NCI-H2196 treated with DMSO at 0.1 percent for 48 hours (cell line): ENCODE measurements around the gene FXYD3.
A peak's percentile ranks its signal among the peaks of the same experiment; 100 is the strongest.

Experiments used
- DNase-seq: peaks from one replicate; lab custom pipeline; 2025; ENCODE audit not compliant: unreplicated experiment; lab: John Stamatoyannopoulos, UW

The FXYD3 gene, protein sequence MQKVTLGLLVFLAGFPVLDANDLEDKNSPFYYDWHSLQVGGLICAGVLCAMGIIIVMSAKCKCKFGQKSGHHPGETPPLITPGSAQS

DNA sequence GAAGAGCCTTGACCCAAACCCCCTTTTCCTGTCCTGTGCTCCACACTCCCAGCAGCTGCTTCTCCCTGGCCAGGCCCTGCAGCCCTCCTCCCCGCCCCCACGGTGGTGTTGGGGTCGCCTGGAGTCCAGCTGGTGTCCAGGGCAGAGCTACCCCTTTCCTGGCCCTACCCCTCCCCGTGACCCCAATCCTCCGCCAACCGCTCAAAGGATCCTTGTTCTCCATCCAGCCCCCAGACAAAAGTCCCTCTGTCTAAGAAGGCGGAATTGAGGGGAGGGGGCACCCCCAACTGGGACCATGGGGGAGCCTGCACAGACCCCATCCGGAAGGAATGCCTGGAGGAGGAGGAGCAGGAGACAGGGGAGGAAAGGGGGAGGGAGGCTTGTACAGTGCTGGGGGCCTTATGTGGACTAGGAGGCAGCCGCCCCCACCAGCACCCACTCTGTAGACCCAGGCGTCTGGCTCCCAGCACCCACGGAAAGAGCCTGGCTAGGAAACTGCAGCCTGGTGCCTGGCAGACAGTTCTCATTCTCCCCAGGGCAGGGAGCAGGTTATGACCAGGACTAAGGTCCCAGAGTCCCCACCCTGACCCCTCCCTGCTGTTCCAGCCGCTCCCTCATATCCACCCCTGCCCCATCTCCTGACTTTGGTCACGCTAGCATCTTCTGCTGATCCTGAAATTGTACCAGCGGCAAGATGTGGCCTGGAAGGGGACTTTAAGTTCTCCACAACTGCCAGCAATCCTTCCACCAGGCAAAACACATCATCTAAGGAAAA is at the start of gene FXYD3:
TSS of gene FXYD3 (plus strand) at position 647 of the 775 bp plus-strand sequence. CDS start 3,554 bp downstream, outside the sequence.
- no peak for DNase-seq

DNA sequence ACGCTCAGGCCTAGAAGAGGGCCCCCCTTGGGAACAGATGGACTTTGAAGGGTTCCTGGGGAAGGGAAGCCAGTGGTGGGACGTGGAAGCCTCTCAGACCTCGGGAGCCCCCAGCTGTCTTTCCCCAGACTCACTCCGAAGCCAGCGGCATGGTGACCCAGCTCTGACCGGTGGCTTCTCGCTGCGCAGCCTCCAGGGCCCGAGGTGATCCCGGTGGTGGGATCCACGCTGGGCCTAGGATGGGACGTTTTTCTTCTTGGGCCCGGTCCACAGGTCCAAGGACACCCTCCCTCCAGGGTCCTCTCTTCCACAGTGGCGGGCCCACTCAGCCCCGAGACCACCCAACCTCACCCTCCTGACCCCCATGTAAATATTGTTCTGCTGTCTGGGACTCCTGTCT is 49.5 kb upstream of the FXYD3 start:
- no peak for DNase-seq

DNA sequence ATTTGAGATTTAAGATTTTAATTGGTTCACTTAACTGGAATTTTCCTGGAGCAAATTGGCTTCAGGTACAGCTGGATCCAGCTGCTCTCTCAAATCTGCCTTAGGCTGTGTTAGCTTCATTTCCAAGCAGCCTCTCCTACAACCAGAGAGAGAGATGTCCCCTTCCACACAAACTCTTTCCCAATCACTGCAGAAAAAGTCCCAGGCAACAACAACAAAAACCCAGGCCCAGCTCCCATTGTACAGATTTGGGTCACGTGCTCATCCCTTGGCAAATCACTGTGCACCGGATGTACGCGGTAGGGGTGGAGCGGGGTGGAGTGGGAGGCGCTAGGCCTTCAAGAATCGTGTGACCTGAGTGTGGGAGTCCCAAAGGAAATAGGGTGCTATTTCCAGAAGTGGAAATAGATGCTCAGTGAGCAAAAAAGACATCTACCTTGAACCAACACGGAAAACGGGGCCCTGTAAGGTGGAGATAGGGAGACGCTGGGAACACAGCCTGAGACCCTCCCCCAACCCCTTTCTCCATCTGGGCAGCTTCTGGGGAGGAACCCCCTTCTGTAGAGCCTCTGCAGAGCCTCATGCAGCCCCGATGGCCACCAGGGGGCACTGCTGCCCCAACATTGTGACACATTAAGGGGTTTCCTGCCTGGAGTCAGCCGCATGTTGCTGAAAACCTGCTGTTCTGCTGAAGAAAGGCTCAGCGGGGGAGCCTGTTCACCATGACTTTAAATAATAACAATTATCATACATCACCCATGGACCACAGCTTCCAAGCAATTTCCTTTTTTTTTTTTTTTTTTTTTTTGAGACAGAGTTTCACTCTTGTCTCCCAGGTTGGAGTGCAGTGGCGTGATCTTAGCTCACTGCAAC is 48.7 kb upstream of the FXYD3 start:
- peak; percentile 30 for DNase-seq

DNA sequence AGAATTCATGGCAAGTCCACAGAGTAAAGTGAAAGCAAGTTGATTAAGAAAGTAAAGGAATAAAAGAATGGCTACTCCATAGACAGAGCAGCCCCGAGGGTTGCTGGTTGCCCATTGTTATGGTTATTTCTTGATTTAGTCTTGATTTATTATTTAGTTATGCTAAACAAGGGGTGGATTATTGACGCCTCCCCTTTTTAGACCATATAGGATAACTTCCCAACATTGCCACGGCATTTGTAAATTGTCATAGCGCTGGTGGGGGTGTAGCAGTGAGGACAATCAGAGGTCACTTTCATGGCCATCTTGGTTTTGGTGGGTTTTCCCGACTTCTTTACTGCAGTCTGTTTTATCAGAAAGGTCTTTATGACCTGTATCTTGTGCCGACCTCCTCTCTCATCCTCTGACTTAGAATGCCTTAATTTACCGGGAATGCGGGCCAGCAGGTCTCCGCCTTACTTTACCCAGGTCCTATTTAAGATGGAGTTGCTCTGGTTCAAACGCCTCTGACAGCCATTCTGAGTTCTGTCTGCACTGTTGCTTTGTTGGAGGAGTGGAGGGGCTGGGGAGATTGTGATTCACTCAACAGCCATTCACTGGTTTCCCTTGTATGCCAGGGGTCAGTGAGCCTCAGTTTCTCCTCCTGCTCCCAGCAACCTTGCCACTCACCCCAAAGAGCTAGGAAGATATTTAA is 46.5 kb upstream of the FXYD3 start:
- DNase-seq = no peak

DNA sequence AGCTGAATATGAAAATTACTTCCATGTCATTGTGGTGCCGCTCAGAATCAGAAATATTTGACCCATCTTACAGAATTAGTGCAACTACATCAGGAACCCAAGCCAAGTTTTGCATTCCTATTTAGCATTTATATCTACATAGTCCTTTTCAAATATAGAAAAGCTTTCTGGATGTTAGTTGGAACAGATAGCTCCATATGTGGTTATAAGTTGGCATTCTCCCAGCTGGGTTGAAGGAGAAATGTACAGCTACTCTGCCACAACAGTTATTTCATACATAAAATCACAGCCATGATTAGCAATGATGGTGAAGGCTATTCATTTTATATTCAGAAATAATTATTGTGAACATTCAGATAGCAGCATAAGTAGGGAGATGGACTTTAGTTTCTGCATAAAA is 45.9 kb upstream of the FXYD3 start:
- no peak for DNase-seq

DNA sequence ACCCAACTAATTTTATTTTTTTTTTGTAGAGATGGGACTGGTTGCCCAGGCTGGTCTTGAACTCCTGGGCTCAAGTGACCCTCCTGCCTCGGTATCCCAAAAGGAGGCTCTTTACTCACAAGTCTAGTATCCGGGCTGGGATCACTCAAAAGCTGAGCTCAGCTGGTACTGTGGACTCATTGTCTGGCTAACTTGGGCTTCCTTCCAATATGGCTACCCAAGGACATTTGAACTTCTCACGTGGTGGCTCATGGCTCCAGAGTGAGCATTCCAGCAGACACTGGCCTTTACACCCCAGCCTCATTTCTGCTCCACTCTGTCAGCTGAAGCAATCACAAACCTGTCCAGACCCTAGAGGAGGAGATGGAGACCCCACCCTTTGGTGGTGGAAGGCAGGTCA is 45.2 kb upstream of the FXYD3 start:
- no peak for DNase-seq

DNA sequence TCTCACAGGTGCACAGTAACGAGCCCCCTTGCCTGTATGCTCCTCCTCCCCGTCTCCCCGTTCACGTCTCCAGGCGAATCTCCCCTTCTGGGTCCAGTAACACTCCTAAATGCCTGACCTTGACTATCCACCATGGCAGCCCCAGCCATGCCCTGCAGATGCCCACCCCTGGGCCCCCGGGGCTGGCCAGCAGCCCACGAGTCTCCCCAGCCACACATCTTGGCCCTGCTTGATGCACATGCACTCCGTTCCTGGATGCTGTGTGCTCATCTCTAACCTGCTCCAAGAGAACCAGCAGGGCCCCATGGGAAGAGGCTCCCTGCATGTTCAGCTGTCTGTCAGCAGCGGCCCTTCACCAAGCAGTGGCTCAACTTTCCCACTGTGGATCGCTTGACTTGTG is 42.1 kb upstream of the FXYD3 start:
- DNase-seq = no peak

DNA sequence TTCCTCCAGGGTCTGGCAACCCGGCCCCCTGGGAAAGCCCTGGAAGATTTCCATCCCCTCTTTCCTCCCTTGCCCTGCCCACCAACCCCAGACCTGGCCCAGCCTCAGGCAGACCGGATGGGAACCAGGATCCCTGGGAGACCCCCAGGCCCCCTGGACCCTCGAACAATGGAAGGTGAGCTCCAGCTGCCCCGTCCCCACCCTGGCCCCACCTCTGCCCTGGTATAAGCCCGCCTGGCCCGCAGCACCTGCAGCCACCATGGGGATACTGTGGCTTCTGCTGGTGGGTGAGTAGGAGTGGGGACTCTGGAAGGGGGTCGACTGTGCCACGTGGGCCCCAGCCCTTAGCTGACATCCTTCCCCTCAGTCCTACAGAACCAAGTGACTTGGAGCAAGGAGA is 41.7 kb upstream of the FXYD3 start:
- no peak for DNase-seq

DNA sequence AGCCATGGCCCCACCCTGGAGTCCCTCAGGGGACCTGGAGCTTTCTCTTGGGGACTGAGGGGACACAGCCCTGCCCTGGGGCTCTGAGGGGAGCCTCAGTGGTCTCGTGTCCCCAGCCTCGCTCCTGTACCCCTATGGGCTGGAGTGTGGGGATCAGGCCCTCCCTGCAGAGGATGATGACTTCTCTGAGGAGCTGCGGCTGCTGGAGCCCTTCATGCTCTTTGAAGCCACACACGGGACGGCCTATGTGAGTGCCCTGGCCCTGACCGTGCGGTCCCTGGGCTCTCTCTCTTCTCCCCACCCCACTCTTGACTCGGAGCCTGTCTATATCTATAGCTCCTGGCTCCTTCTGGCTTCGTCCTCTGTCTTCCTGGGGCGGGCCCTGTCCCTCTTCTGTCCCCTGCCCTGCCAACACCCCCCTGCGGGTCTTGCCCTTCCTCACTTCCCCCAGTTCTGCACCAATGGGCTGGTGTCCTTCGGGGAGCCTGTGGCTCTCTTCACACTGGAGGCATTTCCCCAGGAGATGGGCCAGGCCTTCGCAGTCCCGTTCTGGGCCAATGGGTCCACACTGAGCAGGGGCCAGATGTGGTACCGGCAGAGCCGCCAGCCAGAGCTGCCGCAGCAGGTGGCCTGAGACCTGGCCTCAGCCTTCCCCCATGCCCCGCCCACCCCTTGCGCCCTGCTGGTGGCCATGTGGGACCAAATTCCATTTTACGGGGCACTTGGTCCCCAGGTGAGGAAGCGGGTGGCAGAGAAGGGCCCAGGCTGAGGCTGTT is 41.0 kb upstream of the FXYD3 start:
- DNase-seq = no peak

DNA sequence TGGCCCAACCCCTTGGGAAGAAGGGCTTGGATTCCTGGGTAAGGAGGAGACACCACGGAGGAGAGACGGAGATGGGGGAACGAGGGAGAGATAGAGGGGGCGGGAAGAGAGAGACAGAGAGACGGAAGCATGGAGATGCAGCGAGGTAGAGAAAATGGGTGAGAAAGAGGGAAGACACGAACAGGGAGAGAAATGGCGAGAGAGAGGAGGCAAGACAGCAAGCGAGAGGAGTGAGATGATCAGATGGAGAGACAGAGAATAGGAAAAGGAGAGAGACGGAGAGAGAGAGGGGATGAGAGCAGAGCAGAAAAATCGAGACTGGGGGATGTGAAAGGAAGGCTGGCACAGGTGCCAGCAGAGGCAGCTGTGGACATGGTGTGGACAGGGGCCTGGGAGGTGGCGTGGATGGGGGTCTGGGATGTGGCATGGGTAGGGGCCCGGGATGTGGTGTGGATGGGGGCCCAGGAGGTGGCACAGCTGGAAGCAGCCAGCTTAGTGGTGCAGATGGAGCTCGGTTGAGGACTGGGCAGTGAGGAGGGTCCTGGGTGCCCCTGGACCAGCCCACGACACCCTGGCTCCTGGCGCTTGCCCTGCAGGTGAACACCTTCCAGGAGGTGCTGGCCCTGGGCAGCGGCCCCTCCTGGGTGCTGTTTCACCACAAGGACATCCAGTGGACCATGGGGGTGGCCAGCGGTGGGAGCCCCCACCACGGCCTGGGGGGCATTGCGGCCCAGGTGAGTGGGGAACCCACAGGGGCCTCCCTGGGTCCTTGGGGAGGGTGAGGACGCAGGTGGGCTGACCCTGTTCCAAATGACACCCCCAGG is 40.2 kb upstream of the FXYD3 start:
- DNase-seq = no peak

DNA sequence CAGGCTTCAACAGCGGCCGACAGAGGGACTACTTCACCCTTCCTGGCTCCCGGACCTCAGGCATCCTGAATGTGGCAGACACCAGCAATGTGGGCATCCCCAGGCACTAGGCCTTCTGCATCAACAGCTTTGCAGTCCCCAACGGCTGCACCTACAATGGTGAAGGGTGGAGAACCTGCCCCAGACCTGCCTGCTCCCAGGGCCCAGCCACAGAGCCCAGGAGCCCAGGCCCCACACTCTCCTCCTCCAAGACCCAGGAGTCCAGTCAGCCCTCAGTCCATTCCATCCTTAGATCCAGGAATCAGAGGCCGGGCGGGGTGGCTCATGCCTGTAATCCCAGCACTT is 39.6 kb upstream of the FXYD3 start:
- no peak for DNase-seq

DNA sequence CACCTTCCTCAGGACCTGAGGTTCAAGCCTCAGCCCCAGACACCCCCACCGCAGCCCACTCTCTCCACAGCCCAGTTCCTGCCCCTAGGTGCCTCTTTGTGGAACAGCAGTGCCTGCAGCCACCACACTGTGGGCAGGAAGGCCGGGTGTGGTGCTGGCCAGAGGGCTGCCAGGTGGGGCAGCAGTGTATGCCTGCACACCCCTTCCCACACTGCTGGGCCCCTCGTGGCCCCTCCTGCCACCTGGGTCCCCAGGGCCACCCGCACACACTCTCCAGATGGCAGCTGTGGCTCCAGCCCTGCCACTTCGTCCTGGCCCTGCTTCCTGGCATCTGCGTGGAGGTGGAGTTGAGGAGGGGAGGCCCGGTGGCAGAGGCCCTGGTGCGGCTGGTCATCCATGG is 39.0 kb upstream of the FXYD3 start:
- no peak for DNase-seq

DNA sequence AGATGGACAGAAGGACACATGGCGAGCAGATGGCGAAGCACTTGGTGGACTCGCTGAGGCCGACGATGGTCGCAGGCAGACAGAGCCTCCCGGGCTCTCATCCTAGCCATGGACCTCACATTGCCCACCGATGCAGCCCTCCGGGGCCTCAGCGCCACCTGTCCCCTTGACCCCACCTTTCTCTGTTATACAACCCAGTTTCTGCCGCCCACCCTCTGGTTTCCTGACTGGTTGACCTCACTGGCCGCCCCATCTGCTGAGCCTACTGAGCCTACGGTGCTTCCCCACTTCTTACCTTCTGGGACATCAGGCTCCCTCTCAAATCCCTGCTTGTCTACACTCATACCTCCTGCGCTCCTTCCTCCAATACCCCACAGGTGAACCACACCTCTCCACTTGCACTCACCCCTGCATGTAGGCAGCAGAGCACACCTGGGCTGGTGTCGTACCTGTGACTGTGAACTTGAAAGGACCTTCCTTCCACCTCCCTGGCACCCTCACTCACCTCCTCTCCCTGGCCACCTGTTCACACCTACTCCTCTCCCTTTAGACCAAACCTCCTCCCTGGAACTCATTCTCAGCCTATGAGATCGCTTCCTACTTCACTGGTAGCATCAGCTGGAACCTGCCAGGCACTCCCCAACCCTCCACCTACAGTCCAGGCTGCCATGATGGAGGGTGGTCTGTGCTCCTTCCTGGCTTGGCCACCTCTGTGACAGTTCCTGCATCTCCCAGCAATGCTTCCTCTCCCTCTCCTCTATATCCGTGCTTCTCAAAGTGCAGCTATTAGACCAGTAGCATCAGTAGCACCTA is 38.0 kb upstream of the FXYD3 start:
- DNase-seq = peak; percentile 15

DNA sequence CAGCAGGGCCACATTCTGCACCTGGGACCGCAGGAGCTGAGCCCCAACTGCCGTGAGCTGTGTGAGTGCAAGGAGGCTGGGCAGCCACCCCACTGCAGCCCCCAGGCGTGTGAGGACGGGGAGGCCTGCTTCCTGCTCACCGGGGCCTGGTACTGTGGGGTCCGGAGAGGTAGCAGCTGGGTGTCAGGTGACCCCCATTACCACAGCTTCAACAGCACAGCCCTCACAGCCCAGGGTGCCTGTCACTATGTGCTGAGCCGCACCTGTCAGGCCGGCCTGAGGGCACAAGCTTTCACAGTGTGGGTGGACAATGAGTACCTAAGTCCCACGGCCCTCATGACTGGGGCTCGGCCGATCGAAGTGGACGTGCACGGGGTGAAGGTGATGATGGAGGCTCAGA is 35.8 kb upstream of the FXYD3 start:
- DNase-seq = no peak

DNA sequence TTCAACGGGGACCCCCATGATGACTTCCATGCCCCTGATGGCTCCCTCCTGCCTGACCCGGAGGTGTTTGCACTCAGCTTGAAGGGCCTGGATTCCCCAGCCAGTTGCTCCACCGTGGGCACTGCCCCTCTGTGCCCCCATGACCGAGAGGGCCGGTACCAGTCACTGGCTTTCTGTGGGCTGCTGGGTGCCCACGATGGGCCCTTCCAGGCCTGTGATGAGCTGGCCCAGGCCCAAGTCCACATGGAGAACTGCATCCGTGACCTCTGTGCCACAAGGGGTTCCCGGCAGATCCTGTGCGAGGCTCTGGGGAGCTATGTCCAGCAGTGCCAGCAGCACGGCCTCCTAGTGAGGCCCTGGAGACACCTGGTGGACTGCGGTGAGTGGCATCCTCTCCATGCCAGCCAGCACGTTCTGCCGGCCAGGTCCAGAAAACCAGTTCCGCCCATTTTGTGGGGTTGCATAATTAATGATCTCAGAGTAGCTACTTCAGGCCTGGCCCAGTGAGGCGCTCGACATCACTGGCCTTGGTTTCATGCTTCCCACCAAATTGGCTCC is 34.9 kb upstream of the FXYD3 start:
- no peak for DNase-seq

DNA sequence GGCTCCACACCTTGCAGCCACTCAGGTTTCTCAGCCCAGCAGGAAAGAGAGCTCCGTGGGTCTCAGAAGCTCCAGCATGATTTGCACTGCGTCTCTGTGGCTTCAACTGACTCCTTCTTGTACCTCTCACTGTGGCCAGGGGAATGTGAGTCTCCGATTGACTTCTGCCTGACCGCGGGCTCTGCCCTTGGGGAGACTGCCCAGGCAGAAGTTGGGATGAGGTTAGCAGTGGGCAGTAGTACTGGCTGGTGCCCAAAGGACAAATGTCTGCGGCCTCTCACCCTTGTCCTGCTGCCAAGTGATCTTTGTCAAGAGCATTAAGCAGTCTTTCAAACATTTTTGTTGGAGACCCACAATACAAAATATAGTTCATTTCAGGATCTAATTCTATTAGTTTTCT is 34.4 kb upstream of the FXYD3 start:
- DNase-seq = no peak

DNA sequence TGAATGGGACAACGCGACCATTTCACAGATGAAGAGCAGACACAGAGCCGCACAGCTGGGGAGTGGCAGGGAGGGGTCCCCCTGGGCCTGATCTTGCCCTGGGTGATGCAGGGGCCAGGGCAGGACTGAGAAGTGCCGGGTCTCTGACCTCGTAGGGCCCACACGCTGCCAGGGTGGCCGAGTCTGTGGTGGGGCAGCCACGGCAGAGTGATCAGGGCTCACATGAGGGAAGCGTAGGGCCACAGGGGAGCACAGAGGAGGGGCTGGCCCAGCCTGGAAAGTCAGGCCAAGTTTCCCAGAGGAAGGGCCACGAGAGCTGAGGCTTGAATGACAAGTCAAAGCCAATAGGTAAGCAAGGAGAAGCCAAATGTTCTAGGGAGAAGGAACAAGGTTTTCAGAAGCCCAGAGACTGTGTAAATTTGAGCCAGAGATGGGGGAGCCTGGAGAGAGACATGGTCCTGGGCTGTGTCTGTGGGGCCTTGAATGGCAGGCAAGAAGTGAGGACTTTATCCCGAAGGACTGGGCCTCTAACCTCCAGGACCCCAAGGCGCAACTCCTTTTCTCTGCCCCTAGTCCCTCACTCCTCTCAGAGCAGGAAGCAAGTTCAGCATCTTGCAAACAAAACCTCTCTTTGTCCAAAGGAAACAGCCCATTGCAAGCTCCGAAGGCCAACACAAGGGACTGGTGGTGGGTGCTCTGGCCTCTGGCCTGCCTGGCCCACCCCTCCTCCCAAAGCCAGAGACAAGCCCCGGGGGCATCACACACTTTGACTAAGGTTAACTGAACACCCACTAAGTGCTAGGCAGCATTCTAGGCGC is 31.7 kb upstream of the FXYD3 start:
- DNase-seq = no peak

DNA sequence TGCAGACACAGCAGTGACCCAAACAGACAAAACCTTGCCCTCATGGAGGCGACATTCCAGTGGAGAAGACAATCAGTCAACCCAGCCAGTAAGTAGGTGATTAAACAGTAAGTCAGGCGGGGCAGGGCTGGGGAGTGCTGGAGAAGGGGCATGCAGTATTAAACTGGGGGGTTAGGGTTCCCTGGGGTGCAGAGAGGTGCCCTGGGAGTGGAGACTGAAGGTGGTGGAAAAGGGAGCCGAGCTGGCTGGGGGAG is 31.2 kb upstream of the FXYD3 start:
- DNase-seq = no peak
